Measurements from ENCODE around the gene ADCY1.

The ADCY1 gene

DNA sequence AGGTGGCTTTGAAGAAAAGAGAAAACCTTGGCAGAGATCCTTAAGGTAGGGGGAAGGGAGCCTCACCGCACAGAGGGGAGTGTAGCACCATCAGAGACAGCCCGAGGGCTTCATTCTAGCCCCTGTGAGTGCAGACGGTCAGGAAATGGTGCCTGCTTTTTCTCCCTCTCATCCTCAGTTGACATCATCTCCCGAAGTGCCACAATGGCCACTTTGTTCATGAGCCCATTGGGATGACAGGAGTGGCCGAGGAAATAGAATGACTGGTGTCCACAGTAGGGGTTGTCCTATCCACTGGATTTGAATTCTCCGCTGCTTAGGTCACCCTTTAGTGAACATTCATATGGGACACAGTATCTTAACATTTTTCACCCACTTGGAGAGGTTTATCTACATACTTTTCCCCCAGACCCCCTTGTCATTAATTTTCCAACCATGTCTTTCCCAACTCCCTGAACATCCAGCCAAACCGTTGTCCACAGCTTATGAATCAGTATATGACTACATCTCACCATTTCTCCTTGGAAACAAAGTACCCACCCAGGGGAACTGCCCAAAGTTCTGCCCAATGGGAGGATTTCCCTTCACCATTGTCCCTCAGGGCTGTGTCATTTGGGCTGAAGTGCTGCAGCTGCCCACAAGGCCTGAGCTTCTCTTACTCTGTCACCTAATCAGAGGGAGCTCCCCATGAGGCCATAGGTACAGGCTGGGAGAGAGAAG is 108.8 kb downstream of the ADCY1 start:
- Histone ChIP-seq H3K4me2 (ENCODE audit: low read depth, low read length, poor library complexity, severe bottlenecking) (no peak overlapping the region), H3K36me3 (ENCODE audit: insufficient read depth, low read length) (no peaks in the 10 kb centered on the region), H3K9ac (ENCODE audit: low read depth, low read length, poor library complexity, severe bottlenecking) (no peak overlapping the region), H3K9me2 (replicated peaks; ENCODE audit: low read depth, low read length) (no peaks in the 10 kb centered on the region), H3K4me1 (ENCODE audit: insufficient read depth, low read length, poor library complexity, severe bottlenecking) (no peaks in the 10 kb centered on the region), H2AFZ (ENCODE audit: low read length) (no peak overlapping the region), H3K9me3 (ENCODE audit: insufficient read depth, low read depth, low read length) (no peaks in the 10 kb centered on the region), H4K20me1 (ENCODE audit: insufficient read depth, low read length, poor library complexity, severe bottlenecking) (no peaks in the 10 kb centered on the region), H3K27me3 (ENCODE audit: insufficient read depth, low read length, poor library complexity, severe bottlenecking) (no peaks in the 10 kb centered on the region), H3K4me3 (ENCODE audit: low read length, poor library complexity, severe bottlenecking) (no peak overlapping the region), H3K79me2 (ENCODE audit: insufficient read depth, low read length) (no peaks in the 10 kb centered on the region), H3F3A (ENCODE audit: low read depth) (no peaks in the 10 kb centered on the region)
- TF ChIP-seq, protein P1, sequence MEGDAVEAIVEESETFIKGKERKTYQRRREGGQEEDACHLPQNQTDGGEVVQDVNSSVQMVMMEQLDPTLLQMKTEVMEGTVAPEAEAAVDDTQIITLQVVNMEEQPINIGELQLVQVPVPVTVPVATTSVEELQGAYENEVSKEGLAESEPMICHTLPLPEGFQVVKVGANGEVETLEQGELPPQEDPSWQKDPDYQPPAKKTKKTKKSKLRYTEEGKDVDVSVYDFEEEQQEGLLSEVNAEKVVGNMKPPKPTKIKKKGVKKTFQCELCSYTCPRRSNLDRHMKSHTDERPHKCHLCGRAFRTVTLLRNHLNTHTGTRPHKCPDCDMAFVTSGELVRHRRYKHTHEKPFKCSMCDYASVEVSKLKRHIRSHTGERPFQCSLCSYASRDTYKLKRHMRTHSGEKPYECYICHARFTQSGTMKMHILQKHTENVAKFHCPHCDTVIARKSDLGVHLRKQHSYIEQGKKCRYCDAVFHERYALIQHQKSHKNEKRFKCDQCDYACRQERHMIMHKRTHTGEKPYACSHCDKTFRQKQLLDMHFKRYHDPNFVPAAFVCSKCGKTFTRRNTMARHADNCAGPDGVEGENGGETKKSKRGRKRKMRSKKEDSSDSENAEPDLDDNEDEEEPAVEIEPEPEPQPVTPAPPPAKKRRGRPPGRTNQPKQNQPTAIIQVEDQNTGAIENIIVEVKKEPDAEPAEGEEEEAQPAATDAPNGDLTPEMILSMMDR (conservative IDR thresholded peaks at IDR 0.05; ENCODE audit: low read length) = no peak
- TF ChIP-seq EZH2phosphoT487 (IDR thresholded peaks at IDR 0.05; ENCODE audit: borderline replicate concordance) = no peak

DNA sequence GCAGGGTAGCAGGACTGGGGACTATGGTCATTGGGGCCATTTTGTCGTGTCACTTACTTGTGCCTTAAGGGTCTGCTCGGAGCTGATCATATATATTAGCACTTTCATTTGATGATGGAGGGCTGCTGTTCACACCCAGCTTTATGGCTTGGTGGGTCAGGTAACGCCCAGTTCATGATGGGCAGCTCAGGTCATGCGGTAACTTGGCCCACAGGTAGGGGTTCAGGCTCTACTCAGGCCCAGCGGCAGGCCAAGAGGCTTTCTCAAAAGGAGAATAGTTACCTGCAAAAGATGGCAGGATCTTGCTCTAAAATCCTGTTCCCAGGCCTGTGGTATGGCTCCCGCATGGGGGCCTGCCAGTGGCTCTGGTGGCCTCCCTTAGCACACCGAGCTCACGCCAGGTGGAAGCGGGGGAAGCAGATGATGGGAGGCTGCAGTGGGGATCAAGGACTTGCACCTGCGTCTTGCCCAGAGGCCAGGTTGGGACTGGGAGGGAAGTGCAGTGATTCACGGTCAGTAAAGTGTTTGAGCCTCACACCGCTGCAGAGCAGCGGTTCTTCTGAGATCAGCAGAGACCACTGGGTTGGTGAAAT is 109.5 kb downstream of the ADCY1 start:
- Histone ChIP-seq H3K27me3 (ENCODE audit: insufficient read depth, low read length, poor library complexity, severe bottlenecking) (no peaks in the 10 kb centered on the region), H2AFZ (ENCODE audit: low read length) (no peak overlapping the region), H3K9me2 (replicated peaks; ENCODE audit: low read depth, low read length) (no peaks in the 10 kb centered on the region), H3K4me2 (ENCODE audit: low read depth, low read length, poor library complexity, severe bottlenecking) (no peak overlapping the region), H4K20me1 (ENCODE audit: insufficient read depth, low read length, poor library complexity, severe bottlenecking) (no peaks in the 10 kb centered on the region), H3K9me3 (ENCODE audit: insufficient read depth, low read depth, low read length) (no peaks in the 10 kb centered on the region), H3K4me3 (ENCODE audit: low read length, poor library complexity, severe bottlenecking) (no peak overlapping the region), H3F3A (ENCODE audit: low read depth) (no peaks in the 10 kb centered on the region), H3K4me1 (ENCODE audit: insufficient read depth, low read length, poor library complexity, severe bottlenecking) (no peaks in the 10 kb centered on the region), H3K9ac (ENCODE audit: low read depth, low read length, poor library complexity, severe bottlenecking) (no peak overlapping the region), H3K79me2 (ENCODE audit: insufficient read depth, low read length) (no peaks in the 10 kb centered on the region), H3K36me3 (ENCODE audit: insufficient read depth, low read length) (no peaks in the 10 kb centered on the region)
- no peak for TF ChIP-seq EZH2phosphoT487 (IDR thresholded peaks at IDR 0.05; ENCODE audit: borderline replicate concordance)
- TF ChIP-seq, protein P1 (conservative IDR thresholded peaks at IDR 0.05; ENCODE audit: low read length) = no peak

DNA sequence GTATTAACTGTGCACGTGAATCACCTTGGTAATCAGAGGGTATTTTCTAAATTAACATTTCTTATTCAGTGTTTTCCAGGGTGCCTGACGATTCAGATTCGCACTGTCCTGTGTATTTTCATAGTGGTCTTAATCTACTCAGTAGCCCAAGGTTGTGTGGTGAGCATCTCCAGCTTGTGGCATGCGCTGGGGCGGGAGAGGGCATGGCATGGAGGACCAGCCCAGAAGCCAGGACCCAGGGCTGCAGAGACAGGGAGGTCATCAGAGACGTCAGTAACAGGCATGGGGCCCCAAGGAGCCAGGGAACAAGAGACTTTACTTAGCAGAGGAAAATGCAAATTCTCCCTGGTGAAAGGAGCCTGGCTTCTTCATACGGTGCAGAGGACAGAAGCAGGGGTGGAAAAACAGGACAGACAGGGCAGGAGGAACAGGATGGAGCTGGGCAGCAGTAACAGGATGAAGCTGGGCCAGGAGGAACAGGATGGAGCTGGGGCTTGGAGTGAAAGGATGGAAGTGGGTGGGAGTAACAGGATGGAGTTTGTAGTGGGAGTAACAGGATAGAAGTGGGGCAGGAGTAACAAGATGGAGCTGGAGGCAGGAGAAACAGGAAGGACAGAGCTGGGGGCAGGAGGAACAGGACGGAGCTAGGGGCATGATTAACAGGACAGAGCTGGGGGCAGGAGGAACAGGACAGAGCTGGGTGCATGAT is 110.9 kb downstream of the ADCY1 start:
- H3K9me2 ChIP-seq (replicated peaks; ENCODE audit: low read depth, low read length) = no peaks in the 10 kb centered on the region
- no peaks in the 10 kb centered on the region for H3K79me2 ChIP-seq (ENCODE audit: insufficient read depth, low read length)
- no peaks in the 10 kb centered on the region for H3K36me3 ChIP-seq (ENCODE audit: insufficient read depth, low read length)
- H3K4me2 ChIP-seq (ENCODE audit: low read depth, low read length, poor library complexity, severe bottlenecking) = no peak overlapping the region
- no peak overlapping the region for H2AFZ ChIP-seq (ENCODE audit: low read length)
- H3F3A ChIP-seq (ENCODE audit: low read depth) = no peaks in the 10 kb centered on the region
- no peaks in the 10 kb centered on the region for H3K9me3 ChIP-seq (ENCODE audit: insufficient read depth, low read depth, low read length)
- no peaks in the 10 kb centered on the region for H4K20me1 ChIP-seq (ENCODE audit: insufficient read depth, low read length, poor library complexity, severe bottlenecking)
- no peak for TF ChIP-seq EZH2phosphoT487 (IDR thresholded peaks at IDR 0.05; ENCODE audit: borderline replicate concordance)
- TF ChIP-seq, protein P1 (conservative IDR thresholded peaks at IDR 0.05; ENCODE audit: low read length) = no peak
- H3K9ac ChIP-seq (ENCODE audit: low read depth, low read length, poor library complexity, severe bottlenecking) = no peak overlapping the region
- no peak overlapping the region for H3K4me3 ChIP-seq (ENCODE audit: low read length, poor library complexity, severe bottlenecking)
- H3K4me1 ChIP-seq (ENCODE audit: insufficient read depth, low read length, poor library complexity, severe bottlenecking) = no peaks in the 10 kb centered on the region
- H3K27me3 ChIP-seq (ENCODE audit: insufficient read depth, low read length, poor library complexity, severe bottlenecking) = no peaks in the 10 kb centered on the region

Measured in Loucy (cell line).